DMS114 treated with DMSO at 0.1 percent for 48 hours (cell line): ENCODE results near the gene ARL8B.

Source experiments
- DNase-seq: peaks from one replicate; lab custom pipeline; 2025; ENCODE audit not compliant: unreplicated experiment; lab: John Stamatoyannopoulos, UW

Gene ARL8B

DNA sequence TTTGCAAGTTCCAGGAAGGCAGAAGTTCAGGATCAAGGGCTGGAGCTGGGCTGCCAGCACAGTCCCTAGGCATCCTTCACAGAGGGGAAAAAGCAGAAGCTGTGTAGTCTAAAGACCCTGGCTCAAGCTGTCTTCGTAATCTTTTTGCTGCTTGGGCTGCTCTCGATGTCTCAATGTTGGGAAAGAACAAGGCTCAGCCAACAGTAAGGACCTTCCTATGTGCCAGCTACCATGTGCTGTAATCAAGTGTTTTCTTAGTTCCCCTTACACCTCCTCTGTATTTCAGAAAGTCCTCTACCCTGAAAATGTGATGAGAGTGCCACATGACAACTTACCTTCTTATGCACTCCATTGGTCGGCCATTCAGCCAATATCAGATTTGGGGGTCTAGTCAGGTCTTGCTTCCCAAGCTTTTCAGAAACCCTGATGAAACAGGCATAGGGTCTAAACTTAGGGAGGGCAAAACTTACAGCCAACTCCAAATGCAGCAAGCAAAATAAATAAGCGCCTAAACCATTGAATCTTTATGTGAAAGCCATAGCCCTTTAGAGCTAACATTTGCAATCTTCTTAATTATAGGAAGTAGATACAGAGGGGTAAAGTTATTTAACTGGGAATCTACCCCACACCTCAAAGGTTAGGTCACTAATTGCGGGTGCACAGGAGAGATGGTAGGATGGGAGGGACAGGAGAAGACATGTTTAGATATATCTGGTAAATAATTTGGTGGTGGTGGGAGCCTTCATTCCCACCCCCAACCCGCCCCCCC is 64.2 kb downstream of the ARL8B start:
- no peak for DNase-seq

DNA sequence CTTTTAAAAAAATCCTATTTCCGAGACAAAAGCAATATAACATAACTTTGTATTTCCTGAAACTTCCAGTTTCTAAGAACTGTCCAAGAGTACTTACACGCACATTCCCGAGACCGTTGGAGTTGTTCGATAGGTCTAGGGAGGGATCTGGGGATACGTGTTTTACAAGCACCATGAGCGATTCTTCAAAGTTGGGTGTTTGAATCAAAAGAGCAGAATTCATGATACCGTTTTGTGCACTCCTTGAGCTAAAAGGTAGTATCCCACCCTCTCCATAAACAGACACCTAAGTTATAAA is 64.7 kb downstream of the ARL8B start:
- peak; percentile 23 for DNase-seq

DNA sequence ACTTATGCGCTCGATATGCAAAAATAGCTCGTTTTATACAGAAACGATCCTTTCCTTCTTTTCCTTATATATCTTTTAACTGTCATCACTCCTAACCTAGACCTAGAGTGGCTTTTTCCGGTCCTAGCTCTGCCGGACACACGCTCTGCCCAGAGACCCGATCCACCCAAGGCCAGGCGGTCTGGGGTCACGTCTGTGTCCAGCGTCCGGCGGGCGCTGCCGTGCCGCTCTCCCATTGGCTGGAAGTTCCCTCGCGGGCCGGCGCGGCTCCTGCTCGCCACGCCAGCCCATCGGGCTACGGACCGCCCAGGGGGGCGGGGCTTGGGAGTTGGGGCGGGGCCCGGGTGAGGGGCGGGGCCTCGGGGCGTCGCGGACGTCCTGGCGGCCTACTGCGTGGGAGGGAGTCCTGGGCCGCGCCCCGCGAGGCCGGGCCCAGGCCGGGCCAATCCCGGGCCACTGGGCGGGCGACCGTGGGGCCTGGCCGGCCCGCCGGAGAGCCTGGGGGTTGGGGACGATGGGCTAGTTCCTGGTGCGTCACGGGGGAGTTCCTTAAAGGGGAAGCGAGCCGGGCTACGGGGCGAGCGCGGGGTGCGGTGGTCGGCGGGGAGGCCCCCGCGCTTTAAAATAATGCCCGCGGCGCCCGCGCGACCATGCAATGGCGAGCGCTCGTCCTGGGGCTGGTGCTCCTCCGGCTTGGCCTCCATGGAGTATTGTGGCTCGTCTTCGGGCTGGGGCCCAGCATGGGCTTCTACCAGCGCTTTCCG is 65.2 kb downstream of the ARL8B start, which contains the start of gene EDEM1:
EDEM1 (plus strand) TSS at position 552 of the 764 bp plus-strand sequence; CDS start at position 651, 99 bp downstream.
- peak; percentile 85 for DNase-seq

GRCh38 chr3:5187920-5188418 is 65.9 kb downstream of the ARL8B start:
- no peak for DNase-seq

DNA sequence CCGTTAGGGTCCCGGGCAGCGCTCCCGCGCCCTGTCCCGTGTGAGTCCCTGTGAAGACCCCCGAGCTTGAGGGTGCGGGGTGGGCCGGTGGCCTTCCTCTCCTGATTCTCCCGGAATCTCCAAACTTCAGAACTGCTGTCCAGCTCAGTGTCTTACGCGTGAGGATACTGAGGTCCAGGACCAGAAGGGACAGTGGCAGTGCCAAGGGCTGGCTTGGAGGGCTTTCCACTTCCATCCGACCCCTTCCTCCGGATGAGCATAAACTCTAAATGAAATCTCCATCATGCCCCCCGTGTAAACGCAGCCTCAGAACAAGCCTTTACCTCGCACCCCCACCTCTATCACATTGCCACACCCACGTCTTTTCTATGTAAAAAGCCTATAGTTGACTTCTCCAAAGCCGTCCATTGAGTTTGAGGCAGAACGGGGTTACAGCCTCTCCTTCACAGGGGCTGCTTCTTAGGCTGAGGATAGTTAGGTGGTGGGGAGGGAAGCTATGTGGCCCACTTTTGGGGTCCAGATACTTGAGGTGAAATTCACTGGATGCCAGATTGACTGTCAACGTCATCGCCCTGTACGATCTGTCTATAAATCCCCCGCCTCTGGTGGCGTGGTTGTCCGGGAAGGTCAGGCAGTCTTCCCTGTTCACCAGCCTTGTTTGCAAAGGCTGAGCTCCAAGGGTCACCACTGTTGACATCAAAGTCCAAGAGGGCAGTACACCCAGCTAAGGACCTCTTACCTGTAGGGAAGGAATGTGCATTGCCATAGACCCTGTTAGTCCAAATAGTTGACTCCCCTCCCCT is 66.5 kb downstream of the ARL8B start:
- peak; percentile 20 for DNase-seq

DNA sequence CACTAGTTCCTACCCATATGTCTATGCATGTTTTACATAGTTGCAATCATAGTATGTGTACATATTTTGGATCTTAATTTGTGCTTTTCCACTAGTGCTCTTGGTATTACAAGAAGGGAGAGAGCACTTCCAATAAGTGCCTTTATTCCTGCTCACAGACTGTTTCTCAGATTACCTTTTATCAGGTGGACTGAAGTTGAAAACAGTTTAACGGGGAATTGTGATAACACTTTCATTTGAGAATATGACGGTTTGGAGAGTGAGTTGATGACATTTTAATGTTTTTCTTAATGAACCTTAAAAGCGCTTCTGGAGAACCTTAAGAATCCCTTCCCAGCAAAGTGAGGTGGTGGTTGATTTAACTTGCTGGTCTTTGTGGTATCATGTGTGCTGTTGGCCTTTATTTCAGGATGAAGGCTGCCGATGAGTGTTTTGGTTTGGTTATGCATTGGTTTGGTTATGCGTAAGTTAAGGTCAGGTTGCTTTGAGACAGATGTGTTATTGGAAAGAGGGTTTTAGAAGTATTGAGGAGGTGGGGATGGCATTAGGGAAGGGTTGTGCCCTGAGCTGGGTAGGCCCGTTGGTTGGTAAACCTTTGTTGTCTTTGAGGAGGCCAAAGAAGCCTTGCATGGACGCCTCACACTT is 68.2 kb downstream of the ARL8B start:
- no peak for DNase-seq

DNA sequence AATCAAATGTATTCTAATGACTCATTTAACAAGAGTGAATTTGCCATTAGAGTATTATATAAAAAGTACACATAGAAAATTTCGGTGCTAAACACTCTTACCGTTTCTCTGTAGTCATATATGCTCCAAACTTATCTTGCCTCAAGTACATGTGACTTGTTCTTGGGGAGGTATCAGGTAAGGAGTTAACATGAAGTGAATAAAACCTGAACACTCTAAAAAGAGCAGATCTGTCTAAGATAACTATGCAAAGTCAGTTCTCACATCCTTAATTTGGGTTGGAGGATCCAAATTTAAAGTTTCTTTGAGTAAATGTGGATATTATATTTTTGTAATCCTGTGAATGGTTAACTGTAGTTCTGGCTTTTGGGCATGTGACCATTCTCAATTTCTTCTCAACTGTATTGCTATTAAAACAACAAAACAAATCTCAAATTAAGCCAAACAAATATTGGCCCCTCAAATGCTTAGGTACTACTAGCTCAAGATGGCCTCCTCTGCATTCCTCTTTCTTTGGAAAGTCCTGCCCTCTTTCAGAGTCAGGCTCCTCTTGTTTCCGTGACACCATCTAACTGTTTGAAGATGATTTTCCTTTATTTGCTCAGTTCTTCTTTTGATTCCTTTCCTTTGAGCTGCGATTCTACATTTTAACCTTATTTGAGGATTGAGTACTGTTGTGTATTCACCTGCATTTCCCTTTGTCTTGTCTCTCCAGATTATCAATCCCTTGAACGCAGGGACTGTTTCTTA is 69.6 kb downstream of the ARL8B start:
- DNase-seq = no peak

- DNase-seq = no peak
Measured at GRCh38 chr3:5192571-5193365, 70.7 kb downstream of the ARL8B start.

- no peak for DNase-seq
Measured at GRCh38 chr3:5194341-5194740, 72.2 kb downstream of the ARL8B start.

DNA sequence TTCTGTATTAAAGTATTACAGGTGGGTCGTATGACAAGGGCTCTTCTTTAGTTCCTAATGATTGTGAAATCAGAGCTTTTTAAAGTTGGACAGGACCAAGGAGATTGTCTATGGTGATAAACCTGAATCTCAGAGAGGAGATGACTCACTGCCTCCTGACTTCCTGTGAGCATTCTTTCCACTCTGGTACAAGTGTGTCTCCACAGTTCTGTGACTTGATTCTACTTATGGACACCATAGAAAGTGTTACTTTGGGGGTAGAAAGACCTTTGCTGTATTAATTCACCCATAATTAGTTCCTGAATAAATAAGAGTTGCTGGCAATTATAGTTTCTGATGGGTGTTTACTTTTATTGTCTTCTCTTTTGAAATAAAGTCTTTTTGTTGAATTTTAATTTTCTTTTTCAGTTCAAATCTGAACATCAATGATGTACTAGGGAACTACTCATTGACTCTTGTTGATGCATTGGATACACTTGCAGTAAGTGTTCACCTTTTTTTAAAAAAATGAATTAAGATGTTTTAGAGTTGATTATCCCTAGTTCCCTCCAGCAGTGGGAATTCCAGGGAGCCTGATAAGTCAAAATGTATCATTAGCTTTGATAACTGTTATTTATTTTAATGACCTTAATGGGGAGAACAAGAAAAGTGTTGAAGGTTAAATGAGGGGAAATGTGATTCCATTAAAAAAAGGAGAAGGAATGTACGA is 72.9 kb downstream of the ARL8B start:
- DNase-seq = no peak

- DNase-seq = no peak
Measured at GRCh38 chr3:5195605-5196004, 73.5 kb downstream of the ARL8B start.

DNA sequence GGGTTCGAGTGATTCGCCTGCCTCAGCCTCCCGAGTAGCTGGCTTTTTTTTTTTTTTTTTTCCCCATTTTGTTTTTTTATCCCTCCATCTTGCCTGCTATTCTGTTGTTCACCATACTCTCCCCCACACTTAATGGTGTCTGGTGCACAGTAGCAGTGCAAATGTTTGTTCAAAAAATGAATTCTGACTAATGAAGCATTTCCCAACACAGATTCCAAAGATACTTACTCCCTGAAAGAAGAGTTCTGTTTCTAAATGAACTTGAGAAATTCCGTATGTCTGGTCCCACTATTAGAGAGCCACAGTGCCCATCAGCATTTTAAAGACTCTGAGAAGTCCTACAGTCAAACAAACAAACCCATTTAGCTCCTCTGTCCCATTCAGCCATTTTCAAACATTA is 74.9 kb downstream of the ARL8B start:
- no peak for DNase-seq

DNA sequence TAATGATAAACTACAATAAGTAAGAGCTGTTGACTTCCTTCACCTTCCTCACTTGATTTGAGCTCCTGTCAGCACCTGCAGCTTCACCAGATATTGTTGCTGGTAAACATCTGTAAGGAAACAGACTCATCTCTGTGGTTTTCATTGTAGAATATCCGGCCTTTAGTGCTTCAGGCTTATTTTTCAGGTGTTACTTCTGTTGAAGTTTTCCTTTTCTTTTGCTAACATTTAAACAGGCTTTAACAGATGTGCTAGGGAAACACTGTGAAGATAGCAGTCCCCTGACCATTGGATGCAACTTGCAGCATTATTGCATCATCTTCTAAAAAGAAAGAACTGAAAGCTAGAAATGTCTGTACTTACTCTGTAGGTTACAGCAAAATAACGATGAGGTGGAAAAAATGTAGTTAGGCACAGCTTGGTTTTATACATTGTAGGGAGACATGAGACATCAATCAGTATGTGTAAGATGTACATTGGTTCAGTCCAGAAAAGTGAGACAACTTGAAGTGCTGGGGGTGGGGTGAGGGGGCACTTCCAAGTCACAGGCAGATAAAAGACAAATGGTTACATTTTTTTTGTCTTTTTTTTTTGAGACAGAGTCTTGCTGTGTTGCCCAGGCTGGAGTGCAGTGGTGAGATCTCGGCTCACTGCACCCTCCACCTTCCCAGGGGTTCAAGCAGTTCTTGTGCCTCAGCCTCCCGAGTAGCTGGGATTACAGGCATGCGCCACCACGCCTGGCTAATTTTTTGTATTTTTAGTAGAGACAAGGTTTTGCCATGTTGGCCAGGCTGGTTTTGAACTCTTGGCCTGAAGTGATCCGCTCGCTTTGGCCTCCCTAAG is 75.6 kb downstream of the ARL8B start:
- DNase-seq = no peak

DNA sequence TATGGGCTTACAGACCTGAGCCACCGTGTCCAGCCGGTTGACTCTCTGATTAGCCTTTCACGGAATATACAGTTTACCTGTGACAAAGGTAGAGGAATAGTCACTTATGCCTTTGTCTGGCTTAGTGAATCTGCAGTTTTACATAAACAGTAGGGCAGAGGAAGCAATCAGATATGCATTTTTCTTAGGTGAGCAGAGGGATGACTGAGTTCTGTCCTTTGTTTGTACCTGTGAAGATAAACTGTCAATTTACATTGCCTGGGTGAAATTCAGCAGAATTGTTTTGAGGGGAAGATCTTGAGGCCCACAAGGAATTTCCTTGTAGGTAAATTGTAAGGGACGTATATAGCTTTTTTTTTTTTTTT is 76.2 kb downstream of the ARL8B start:
- DNase-seq = no peak

DNA sequence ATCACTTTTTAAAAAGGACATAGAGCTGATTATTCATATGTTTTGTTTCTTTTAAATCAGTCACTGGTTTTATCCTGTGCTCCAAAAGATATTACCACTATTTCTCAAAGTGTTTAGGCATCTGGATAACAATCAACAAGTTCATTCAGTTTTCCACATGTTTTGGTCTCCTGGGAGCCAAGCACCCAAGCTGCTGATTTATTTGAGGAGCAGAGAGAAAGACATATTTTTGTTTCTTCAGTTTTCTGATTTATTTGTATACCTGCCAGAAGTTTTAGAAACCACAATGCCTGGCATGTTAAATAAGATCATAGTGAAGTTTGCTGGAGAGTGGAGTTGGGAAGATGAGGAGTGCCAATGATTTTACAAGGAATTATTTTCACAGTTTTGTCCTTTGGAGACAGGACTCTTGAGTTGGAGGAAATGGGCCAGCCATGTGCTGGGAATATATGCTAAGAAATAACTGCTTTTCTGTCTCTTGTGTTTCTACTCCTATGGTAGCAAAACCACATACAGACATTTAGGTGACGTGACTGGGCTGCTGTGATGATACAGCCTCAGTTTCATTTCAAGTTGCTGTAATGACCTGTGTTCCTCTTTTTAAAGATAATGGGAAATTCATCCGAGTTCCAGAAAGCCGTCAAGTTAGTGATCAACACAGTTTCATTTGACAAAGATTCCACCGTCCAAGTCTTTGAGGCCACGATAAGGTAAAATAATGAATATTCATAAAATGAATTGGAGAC is 77.1 kb downstream of the ARL8B start:
- DNase-seq = no peak

GRCh38 chr3:5201536-5201935 is 79.4 kb downstream of the ARL8B start:
- DNase-seq = no peak

DNA sequence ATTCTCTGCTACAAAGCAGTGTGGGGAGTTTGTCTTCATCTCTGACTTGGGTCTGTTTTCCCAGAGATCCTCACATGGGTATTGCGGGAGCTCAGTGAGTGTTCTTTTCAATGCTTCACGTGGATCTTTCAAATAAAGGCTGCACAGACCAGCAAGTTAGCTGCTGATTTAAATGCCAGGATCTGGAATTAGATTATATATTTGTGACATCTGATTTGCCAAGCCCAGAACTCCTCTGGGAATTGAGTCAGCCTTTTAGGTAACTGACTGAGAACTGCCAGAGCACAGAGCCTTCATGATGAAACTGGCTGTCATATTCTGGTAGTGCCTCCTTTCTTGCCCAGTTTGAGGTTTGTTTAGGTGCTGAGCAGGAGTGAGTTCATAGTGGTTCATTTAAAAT is 80.1 kb downstream of the ARL8B start:
- DNase-seq = no peak
